NCI-H2107 treated with DMSO at 0.1 percent for 48 hours (cell line): ENCODE results near the gene CLEC3A.
"Not testable (repeated sequence)": the region's sequence is repeated elsewhere in the genome, so short reads cannot be mapped to it uniquely, and the experiment has no call there.

Source experiments
- DNase-seq: peaks from one replicate; lab custom pipeline; 2025; ENCODE audit not compliant: unreplicated experiment; lab: John Stamatoyannopoulos, UW

CLEC3A gene

GRCh38 chr16:78022347-78023060 lies at the start of gene CLEC3A:
Gene CLEC3A, plus strand, starts transcription at chr16:78022548. Its CDS starts 79 bp downstream, at chr16:78022627.
- DNase-seq: no peak

- no peak for DNase-seq
These were observed 47.5 kb upstream of the CLEC3A start for GRCh38 chr16:77974883-77975282.

GRCh38 chr16:77975942-77976341 lies 46.4 kb upstream of the CLEC3A start:
- no peak for DNase-seq

- DNase-seq: no peak
These were observed 45.0 kb upstream of the CLEC3A start for GRCh38 chr16:77977339-77977738.

GRCh38 chr16:77985111-77985510 lies 37.2 kb upstream of the CLEC3A start:
- no peak for DNase-seq

- no peak for DNase-seq
These were observed 36.2 kb upstream of the CLEC3A start for GRCh38 chr16:77986011-77986740.

- peak; percentile 4 for DNase-seq
These were observed 34.5 kb upstream of the CLEC3A start for GRCh38 chr16:77987810-77988209.

GRCh38 chr16:77989846-77990245 lies 32.5 kb upstream of the CLEC3A start:
- DNase-seq: no peak

GRCh38 chr16:77991701-77992100 lies 30.6 kb upstream of the CLEC3A start:
- no peak for DNase-seq

GRCh38 chr16:77992381-77992780 lies 30.0 kb upstream of the CLEC3A start:
- not testable (repeated sequence) for DNase-seq

GRCh38 chr16:77993111-77993985 lies 29.0 kb upstream of the CLEC3A start:
- DNase-seq: no peak

GRCh38 chr16:77995843-77996455 lies 26.4 kb upstream of the CLEC3A start:
- no peak for DNase-seq

GRCh38 chr16:77998350-77999023 lies 23.9 kb upstream of the CLEC3A start:
- DNase-seq: no peak

GRCh38 chr16:78001451-78002025 lies 20.8 kb upstream of the CLEC3A start:
- DNase-seq: no peak

- DNase-seq: peak; percentile 80
These were observed 19.3 kb upstream of the CLEC3A start for GRCh38 chr16:78002915-78003538.

GRCh38 chr16:78004517-78004916 lies 17.8 kb upstream of the CLEC3A start:
- DNase-seq: no peak

- DNase-seq: no peak
These were observed 16.5 kb upstream of the CLEC3A start for GRCh38 chr16:78005881-78006280.

GRCh38 chr16:78007121-78007520 lies 15.2 kb upstream of the CLEC3A start:
- DNase-seq: no peak

- DNase-seq: no peak
These were observed 1.8 kb downstream of the CLEC3A start for GRCh38 chr16:78024159-78024558.

GRCh38 chr16:78025631-78026030 lies 3.3 kb downstream of the CLEC3A start:
- no peak for DNase-seq
